GM12865 (cell line): ENCODE results near the gene MT1F.
A peak's percentile ranks its signal among the peaks of the same experiment; 100 is the strongest.

ENCODE experiments used
- DNase-seq: peaks from one replicate; pipeline ENCODE4 v3.0.0; 2010; ENCODE audit warnings: low read depth
- H3K4me3 ChIP-seq: 2 replicates; pipeline ENCODE4 v1.5.1; 2011; ENCODE audit warnings: mild to moderate bottlenecking, low read depth, low read length, control low read depth
- CTCF ChIP-seq: IDR thresholded peaks from 2 replicates; pipeline ENCODE4 v1.5.1; 2011; ENCODE audit warnings: low read length, control low read depth, low read depth, inconsistent platforms; ENCODE audit not compliant: insufficient read depth; ENCODE audit errors: missing control alignments

MT1F gene

GRCh38 chr16:56626685-56627084 lies 31.1 kb upstream of the MT1F start:
- no peak overlapping the region for H3K4me3 ChIP-seq
- no peak for TF ChIP-seq CTCF

GRCh38 chr16:56628486-56629350 lies 29.0 kb upstream of the MT1F start:
- H3K4me3 ChIP-seq: no peak overlapping the region
- DNase-seq: no peak
- TF ChIP-seq CTCF: no peak

More at GRCh38 chr16:56626685-56627084, 31.1 kb upstream of the MT1F start:
- DNase-seq: no peak

GRCh38 chr16:56629531-56629930 lies 28.2 kb upstream of the MT1F start:
- TF ChIP-seq CTCF: no peak
- no peak overlapping the region for H3K4me3 ChIP-seq
- DNase-seq: no peak

- TF ChIP-seq CTCF: no peak
- DNase-seq: peak; percentile 66
- no peak overlapping the region for H3K4me3 ChIP-seq
These were observed 27.6 kb upstream of the MT1F start for GRCh38 chr16:56630134-56630533.

- no peak overlapping the region for H3K4me3 ChIP-seq
- TF ChIP-seq CTCF: no peak
- no peak for DNase-seq
These were observed 26.6 kb upstream of the MT1F start for GRCh38 chr16:56631197-56631596.

- no peak overlapping the region for H3K4me3 ChIP-seq
- TF ChIP-seq CTCF: no peak
- DNase-seq: no peak
These were observed 26.0 kb upstream of the MT1F start for GRCh38 chr16:56631832-56632155.

- H3K4me3 ChIP-seq: no peak within 1 kb of the TSS
- DNase-seq: no peak
- TF ChIP-seq CTCF: no peak
These were observed 25.5 kb upstream of the MT1F start, which contains the start of gene MT1M for GRCh38 chr16:56632156-56632847. Gene MT1M, plus strand, starts transcription at chr16:56632659. Its CDS starts 73 bp downstream, at chr16:56632732.
